NT2/D1 (cell line): ENCODE measurements around the gene LDAF1.

Experiments used
- YY1 ChIP-seq: IDR thresholded peaks from 2 replicates; pipeline ENCODE4 v1.6.1; 2011; ENCODE audit not compliant: insufficient read length, insufficient read depth
- ZNF274 ChIP-seq: IDR thresholded peaks from 2 replicates; pipeline ENCODE4 v1.6.1; 2011; ENCODE audit warnings: mild to moderate bottlenecking, low read depth, low read length

DNA sequence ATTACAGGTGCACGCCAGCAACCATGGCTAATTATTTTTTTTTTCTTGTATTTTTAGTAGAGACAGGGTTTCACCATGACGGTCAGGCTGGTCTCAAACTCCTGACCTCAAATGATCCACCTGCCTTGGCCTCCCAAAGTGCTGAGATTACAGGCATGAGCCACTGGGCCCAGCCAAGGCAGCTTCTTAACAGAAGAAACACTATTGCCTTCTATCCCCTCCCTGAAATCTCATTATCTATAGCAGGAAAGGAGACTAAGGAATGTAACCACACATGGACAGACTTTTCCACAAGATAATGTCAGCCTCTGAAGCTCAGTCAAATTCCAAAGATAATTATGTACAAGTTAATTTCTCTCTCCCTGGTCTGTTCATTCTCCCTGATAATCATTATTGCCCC, 58.6 kb downstream of the LDAF1 start:
- TF ChIP-seq YY1 (no peak), ZNF274 (no peak)
